HepG2 (cell line): ENCODE results near the gene RNF208.
A peak's percentile ranks its signal among the peaks of the same experiment; 100 is the strongest.

Experiments
- ARNTL ChIP-seq: sonication (generic); formaldehyde crosslinking; IDR thresholded peaks from 2 replicates; pipeline ENCODE4 v1.4.0; 2020; ENCODE audit warnings: mild to moderate bottlenecking, missing genetic modification reagents
- CREB1 ChIP-seq, 2 experiments: fragments of 450-650 bp in 1 of 2; IDR thresholded peaks; 2 replicates each; pipeline ENCODE4 v1.6.1; 2016 to 2017; ENCODE audit warnings: control low read depth in 1 of 2, mild to moderate bottlenecking in 1 of 2, missing compliant biosample characterization in 1 of 2, missing genetic modification characterization in 1 of 2
- EZH2 ChIP-seq: conservative IDR thresholded peaks from 2 replicates; pipeline ENCODE4 v1.6.1; 2012; ENCODE audit warnings: mild to moderate bottlenecking, low read depth, low read length, moderate library complexity
- POLR2AphosphoS2 ChIP-seq: IDR thresholded peaks from 2 replicates; pipeline ENCODE4 v1.6.1; 2011; ENCODE audit warnings: low read depth, low read length, improper control_type of control experiment
- POLR2AphosphoS5 ChIP-seq: IDR thresholded peaks from 2 replicates; pipeline ENCODE4 v1.6.1; 2012; ENCODE audit warnings: low read depth, low read length
- ZFX ChIP-seq: sonication (generic); formaldehyde crosslinking; IDR thresholded peaks from 2 replicates; pipeline ENCODE4 v1.4.0; 2020; ENCODE audit warnings: mild to moderate bottlenecking, low read depth, missing genetic modification reagents, moderate library complexity
- ZNF121 ChIP-seq: sonication (generic); formaldehyde crosslinking; IDR thresholded peaks from 2 replicates; pipeline ENCODE4 v1.5.0; 2020; ENCODE audit warnings: mild to moderate bottlenecking, missing genetic modification reagents
- ZNF556 ChIP-seq: sonication (generic); formaldehyde crosslinking; IDR thresholded peaks from 2 replicates; pipeline ENCODE4 v1.4.0; 2020; ENCODE audit warnings: mild to moderate bottlenecking, missing genetic modification reagents, borderline replicate concordance
- TF ChIP-seq, protein P1 (sequence below), 2 experiments: sonication (generic) in 1 of 2; formaldehyde crosslinking in 1 of 2; IDR thresholded peaks; 2 replicates each; pipeline versions ENCODE4 v1.5.1 to v1.6.1; 2011 to 2020; ENCODE audit warnings: borderline replicate concordance in 1 of 2, low read depth in 1 of 2, low read length in 1 of 2, mild to moderate bottlenecking in 1 of 2, missing genetic modification reagents in 1 of 2, moderate library complexity in 1 of 2
- TF ChIP-seq, protein P2 (sequence below): sonication (generic); formaldehyde crosslinking; IDR thresholded peaks from 2 replicates; pipeline ENCODE4 v1.8.1; 2023; ENCODE audit warnings: missing genetic modification reagents, inconsistent platforms, borderline replicate concordance

DNA sequence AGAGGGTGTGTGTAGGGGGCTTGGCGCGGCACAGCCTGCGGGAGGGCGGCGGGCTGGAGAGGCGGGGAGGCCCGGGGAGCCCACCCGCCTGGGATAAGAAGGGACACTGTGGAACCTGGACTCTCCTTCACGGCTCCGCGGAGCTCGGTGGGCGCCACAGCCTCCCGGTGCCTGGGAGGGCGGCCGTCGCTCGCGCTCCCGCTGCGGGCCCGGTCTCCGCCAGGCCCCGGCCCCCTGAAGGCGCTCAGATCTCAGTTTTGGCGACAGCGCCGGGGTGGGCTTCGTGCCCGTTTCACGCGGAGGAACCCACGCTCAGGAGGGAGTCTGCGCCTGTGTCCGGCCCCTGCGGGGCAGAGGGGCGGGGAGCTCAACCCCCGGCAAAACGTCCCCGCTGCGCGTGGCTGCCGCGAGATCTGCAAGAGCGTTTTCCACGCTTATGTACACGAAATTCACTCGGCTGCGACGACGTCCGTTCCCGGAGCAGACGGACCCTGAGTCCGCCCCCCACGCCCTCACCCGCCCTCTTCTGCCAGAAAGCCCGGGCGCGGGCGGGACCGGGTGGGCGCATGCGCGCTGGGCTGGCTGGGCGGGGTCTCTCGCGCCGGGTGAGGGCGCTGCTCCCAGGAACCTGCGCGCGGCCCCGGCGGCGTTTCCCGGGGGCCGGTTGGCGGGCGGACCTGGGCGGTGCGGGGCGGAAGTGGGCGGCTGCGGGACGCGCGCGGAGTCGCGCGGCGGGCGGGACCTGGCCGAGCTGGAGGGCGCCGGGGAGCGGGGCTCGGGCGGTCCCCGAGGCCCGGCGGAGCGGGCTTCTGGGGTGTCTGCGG lies 32.8 kb upstream of the RNF208 start, which contains the start of gene NELFB:
- TF ChIP-seq ARNTL (CRISPR knock-in tag), result 0 out of 2 replicates have a peak, but pooled peaks have one; percentile 3
- no peak for TF ChIP-seq CREB1 (IDR thresholded peaks at IDR 0.05)
- TF ChIP-seq CREB1 (CRISPR knock-in tag; IDR thresholded peaks at IDR 0.05), result no peak
- no peak for TF ChIP-seq ZNF556 (CRISPR knock-in tag)
- TF ChIP-seq, protein P1, sequence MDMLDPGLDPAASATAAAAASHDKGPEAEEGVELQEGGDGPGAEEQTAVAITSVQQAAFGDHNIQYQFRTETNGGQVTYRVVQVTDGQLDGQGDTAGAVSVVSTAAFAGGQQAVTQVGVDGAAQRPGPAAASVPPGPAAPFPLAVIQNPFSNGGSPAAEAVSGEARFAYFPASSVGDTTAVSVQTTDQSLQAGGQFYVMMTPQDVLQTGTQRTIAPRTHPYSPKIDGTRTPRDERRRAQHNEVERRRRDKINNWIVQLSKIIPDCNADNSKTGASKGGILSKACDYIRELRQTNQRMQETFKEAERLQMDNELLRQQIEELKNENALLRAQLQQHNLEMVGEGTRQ (IDR thresholded peaks at IDR 0.05; ENCODE audit: low read depth, low read length), result no peak
- TF ChIP-seq, protein P1 (CRISPR knock-in tag; IDR thresholded peaks at IDR 0.05; ENCODE audit: borderline replicate concordance), result no peak
- TF ChIP-seq, protein P2, sequence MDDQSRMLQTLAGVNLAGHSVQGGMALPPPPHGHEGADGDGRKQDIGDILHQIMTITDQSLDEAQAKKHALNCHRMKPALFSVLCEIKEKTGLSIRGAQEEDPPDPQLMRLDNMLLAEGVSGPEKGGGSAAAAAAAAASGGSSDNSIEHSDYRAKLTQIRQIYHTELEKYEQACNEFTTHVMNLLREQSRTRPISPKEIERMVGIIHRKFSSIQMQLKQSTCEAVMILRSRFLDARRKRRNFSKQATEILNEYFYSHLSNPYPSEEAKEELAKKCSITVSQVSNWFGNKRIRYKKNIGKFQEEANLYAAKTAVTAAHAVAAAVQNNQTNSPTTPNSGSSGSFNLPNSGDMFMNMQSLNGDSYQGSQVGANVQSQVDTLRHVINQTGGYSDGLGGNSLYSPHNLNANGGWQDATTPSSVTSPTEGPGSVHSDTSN (CRISPR knock-in tag), result no peak
- no peak for TF ChIP-seq POLR2AphosphoS2
- no peak for TF ChIP-seq EZH2
- TF ChIP-seq ZFX, result no peak
- TF ChIP-seq POLR2AphosphoS5, result peak; percentile 88
- TF ChIP-seq ZNF121 (CRISPR knock-in tag), result no peak
